ENCODE results near the gene ESYT3.

DNA sequence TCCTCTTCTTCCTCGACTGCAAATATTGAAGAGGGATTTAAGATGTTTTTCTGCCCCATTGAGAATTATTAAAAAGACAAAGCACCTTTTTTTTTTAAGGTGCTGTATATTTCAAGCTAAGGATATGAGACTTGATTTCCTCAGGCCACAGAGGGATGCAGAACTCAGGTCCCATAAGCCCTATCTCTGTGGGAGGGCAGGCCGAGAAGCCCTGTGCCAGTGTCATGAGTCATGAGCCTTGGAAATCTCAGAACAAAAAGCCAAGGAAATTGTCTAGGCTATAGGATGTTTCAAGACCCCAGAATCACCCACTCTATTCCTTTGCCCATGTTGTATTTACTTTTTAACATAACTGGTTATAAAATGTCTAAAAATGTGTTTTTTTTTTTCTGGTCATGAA, 7.3 kb downstream of the ESYT3 start:
- TF ChIP-seq, protein P1, sequence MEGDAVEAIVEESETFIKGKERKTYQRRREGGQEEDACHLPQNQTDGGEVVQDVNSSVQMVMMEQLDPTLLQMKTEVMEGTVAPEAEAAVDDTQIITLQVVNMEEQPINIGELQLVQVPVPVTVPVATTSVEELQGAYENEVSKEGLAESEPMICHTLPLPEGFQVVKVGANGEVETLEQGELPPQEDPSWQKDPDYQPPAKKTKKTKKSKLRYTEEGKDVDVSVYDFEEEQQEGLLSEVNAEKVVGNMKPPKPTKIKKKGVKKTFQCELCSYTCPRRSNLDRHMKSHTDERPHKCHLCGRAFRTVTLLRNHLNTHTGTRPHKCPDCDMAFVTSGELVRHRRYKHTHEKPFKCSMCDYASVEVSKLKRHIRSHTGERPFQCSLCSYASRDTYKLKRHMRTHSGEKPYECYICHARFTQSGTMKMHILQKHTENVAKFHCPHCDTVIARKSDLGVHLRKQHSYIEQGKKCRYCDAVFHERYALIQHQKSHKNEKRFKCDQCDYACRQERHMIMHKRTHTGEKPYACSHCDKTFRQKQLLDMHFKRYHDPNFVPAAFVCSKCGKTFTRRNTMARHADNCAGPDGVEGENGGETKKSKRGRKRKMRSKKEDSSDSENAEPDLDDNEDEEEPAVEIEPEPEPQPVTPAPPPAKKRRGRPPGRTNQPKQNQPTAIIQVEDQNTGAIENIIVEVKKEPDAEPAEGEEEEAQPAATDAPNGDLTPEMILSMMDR (conservative IDR thresholded peaks at IDR 0.05): no peak
- TF ChIP-seq ZFX (IDR thresholded peaks at IDR 0.05): no peak

All from C4-2B (cell line).